Panc1 (cell line): ENCODE measurements around the gene CDK14.

ENCODE experiments used
- CTCF ChIP-seq: fragments of 450-650 bp; IDR thresholded peaks from 2 replicates; pipeline ENCODE4 v1.5.1; 2017; ENCODE audit warnings: mild to moderate bottlenecking
- POLR2AphosphoS5 ChIP-seq: IDR thresholded peaks from 2 replicates; pipeline ENCODE4 v1.6.1; 2012; ENCODE audit warnings: mild to moderate bottlenecking, low read depth, low read length, moderate library complexity
- REST ChIP-seq, 2 experiments: IDR thresholded peaks; 2 replicates each; pipeline ENCODE4 v1.6.1; 2011 to 2012; ENCODE audit warnings: low read depth in 2 of 2, control low read depth in 1 of 2, low read length in 1 of 2, mild to moderate bottlenecking in 1 of 2, moderate library complexity in 1 of 2; ENCODE audit not compliant: insufficient read depth in 1 of 2
- SIN3A ChIP-seq: IDR thresholded peaks from 2 replicates; pipeline ENCODE4 v1.6.1; 2012; ENCODE audit warnings: low read depth, mild to moderate bottlenecking, low read length, moderate library complexity, borderline replicate concordance; ENCODE audit not compliant: insufficient read depth

GRCh38 chr7:90761584-90761983, 165.5 kb downstream of the CDK14 start:
- no peak for TF ChIP-seq CTCF
- TF ChIP-seq POLR2AphosphoS5, result no peak
- no peak for TF ChIP-seq REST (IDR thresholded peaks at IDR 0.05; ENCODE audit: insufficient read depth in 1 of 2, low read depth in 2 of 2, low read length in 1 of 2)
- no peak for TF ChIP-seq SIN3A
